H1 (cell line): Measurements from ENCODE around the gene ZNF660. TPM values are rescaled to one million over a fixed set of nuclear protein-coding genes. Genes with fewer than 3 reads are reported as not detected.

Experiments
- CTCF ChIA-PET: fragments of 300-600 bp; sonication (Branson Sonifier 250); formaldehyde crosslinking; loops from one replicate; lab custom pipeline; 2021; ENCODE audit not compliant: partially characterized antibody; lab: Charles Lee
- POLR2A ChIA-PET: fragments of 300-600 bp; sonication (Branson Sonifier 250); formaldehyde crosslinking; loops from one replicate; lab custom pipeline; 2021; ENCODE audit warnings: inconsistent platforms; ENCODE audit not compliant: partially characterized antibody; lab: Charles Lee
- DNase-seq, 2 experiments: peaks; one replicate each; pipeline versions ENCODE4 v3.0.0 to v3.0.0-alpha.2; 2010 to 2022; ENCODE audit warnings: low spot score in 2 of 2, low read depth in 1 of 2, mixed read lengths in 1 of 2
- FAIRE-seq: peaks from 2 replicates; lab custom pipeline; 2011; peaks lifted over from hg19 to GRCh38; lab: Jason Lieb, UNC
- H2AFZ ChIP-seq: 2 replicates; pipeline ENCODE4 v1.8.1; 2012; ENCODE audit warnings: low read length, inconsistent platforms
- H2AK5ac ChIP-seq: 2 replicates; pipeline ENCODE4 v1.6.1; 2013; ENCODE audit warnings: low read depth, low read length
- H2BK120ac ChIP-seq: replicated peaks from 2 replicates; pipeline ENCODE3; 2013; ENCODE audit warnings: low read depth, low read length, inconsistent platforms
- H2BK12ac ChIP-seq: 2 replicates; pipeline ENCODE4 v1.6.1; 2013; ENCODE audit warnings: low read depth, low read length
- H2BK15ac ChIP-seq: 2 replicates; pipeline ENCODE4 v1.6.1; 2013; ENCODE audit warnings: low read length
- H2BK20ac ChIP-seq: 2 replicates; pipeline ENCODE4 v1.6.1; 2013; ENCODE audit warnings: low read length
- H2BK5ac ChIP-seq: 2 replicates; pipeline ENCODE4 v1.6.1; 2013; ENCODE audit warnings: low read depth, low read length
- H3K14ac ChIP-seq: 2 replicates; pipeline ENCODE4 v1.6.1; 2013; ENCODE audit warnings: inconsistent platforms; ENCODE audit not compliant: insufficient read length
- H3K18ac ChIP-seq: 2 replicates; pipeline ENCODE4 v1.6.1; 2013; ENCODE audit warnings: low read length; ENCODE audit errors: extremely low read depth
- H3K23ac ChIP-seq: 2 replicates; pipeline ENCODE4 v1.6.1; 2013; ENCODE audit warnings: inconsistent platforms; ENCODE audit not compliant: insufficient read length
- H3K23me2 ChIP-seq: 2 replicates; pipeline ENCODE4 v1.6.1; 2013; ENCODE audit warnings: low read depth, low read length
- H3K27ac ChIP-seq: 2 replicates; pipeline ENCODE4 v1.6.1; 2011; ENCODE audit warnings: low read depth, low read length, inconsistent platforms
- H3K27me3 ChIP-seq, 4 experiments: replicated peaks in 1 of 4; 1 replicate in 1 of 4; 2 replicates in 3 of 4; pipeline versions ENCODE4 v1.6.1 to v1.8.1; 2011 to 2013; ENCODE audit warnings: low read length in 3 of 4, mild to moderate bottlenecking in 3 of 4, inconsistent platforms in 2 of 4, mixed read lengths in 2 of 4, moderate library complexity in 1 of 4; ENCODE audit not compliant: control insufficient read depth in 3 of 4, insufficient read depth in 3 of 4; ENCODE audit errors: extremely low read depth in 1 of 4
- H3K36me3 ChIP-seq, 4 experiments: 2 replicates each; pipeline versions ENCODE4 v1.6.1 to v1.8.1; 2011 to 2013; ENCODE audit warnings: mild to moderate bottlenecking in 4 of 4, low read length in 3 of 4, moderate library complexity in 2 of 4, control low read depth in 1 of 4, inconsistent platforms in 1 of 4; ENCODE audit not compliant: insufficient read depth in 4 of 4, control insufficient read depth in 2 of 4
- H3K4ac ChIP-seq: replicated peaks from 2 replicates; pipeline ENCODE3; 2013; ENCODE audit warnings: low read length, low read depth, mixed read lengths, inconsistent platforms; ENCODE audit not compliant: insufficient read length
- H3K4me1 ChIP-seq, 4 experiments: replicated peaks in 1 of 4; 1 replicate in 1 of 4; 2 replicates in 3 of 4; pipeline versions ENCODE4 v1.6.1 to v1.8.1; 2011 to 2013; ENCODE audit warnings: low read length in 3 of 4, inconsistent platforms in 2 of 4, mixed read lengths in 1 of 4; ENCODE audit not compliant: insufficient read depth in 4 of 4, control insufficient read depth in 3 of 4
- H3K4me2 ChIP-seq, 2 experiments: 2 replicates each; pipeline versions ENCODE4 v1.6.1 to v1.8.1; 2011 to 2013; ENCODE audit warnings: low read depth in 2 of 2, low read length in 2 of 2, control low read depth in 1 of 2, inconsistent platforms in 1 of 2, mild to moderate bottlenecking in 1 of 2; ENCODE audit not compliant: insufficient read depth in 1 of 2
- H3K4me3 ChIP-seq, 4 experiments: fragments of 200-600, 300-600 bp in 1 of 4; sonication (generic), shearing (Covaris generic), sonication (Bioruptor Twin) in 1 of 4; 2 replicates each; pipeline versions ENCODE4 v1.5.1 to v1.8.1; 2011 to 2016; ENCODE audit warnings: low read length in 4 of 4, low read depth in 3 of 4, control low read depth in 2 of 4, inconsistent platforms in 2 of 4, mild to moderate bottlenecking in 2 of 4, mixed read lengths in 1 of 4, moderate library complexity in 1 of 4; ENCODE audit not compliant: insufficient read depth in 2 of 4; ENCODE audit errors: extremely low read depth in 1 of 4
- H3K56ac ChIP-seq: replicated peaks from 2 replicates; pipeline ENCODE3; 2013; ENCODE audit warnings: low read depth, mild to moderate bottlenecking, mixed read lengths, low read length, inconsistent platforms; ENCODE audit not compliant: insufficient read length
- H3K79me1 ChIP-seq: 2 replicates; pipeline ENCODE4 v1.6.1; 2013; ENCODE audit warnings: low read depth, low read length, control low read depth
- H3K79me2 ChIP-seq, 2 experiments: 2 replicates each; pipeline versions ENCODE4 v1.6.1 to v1.8.1; 2012 to 2013; ENCODE audit warnings: low read length in 2 of 2, mild to moderate bottlenecking in 2 of 2, inconsistent platforms in 1 of 2; ENCODE audit not compliant: insufficient read depth in 2 of 2, control insufficient read depth in 1 of 2
- H3K9ac ChIP-seq, 4 experiments: replicated peaks in 1 of 4; 1 replicate in 1 of 4; 2 replicates in 3 of 4; pipeline versions ENCODE4 v1.6.1 to v1.8.1; 2011 to 2013; ENCODE audit warnings: low read depth in 3 of 4, low read length in 3 of 4, control low read depth in 2 of 4, mild to moderate bottlenecking in 2 of 4, moderate library complexity in 2 of 4, inconsistent platforms in 1 of 4; ENCODE audit errors: extremely low read depth in 1 of 4
- H3K9me3 ChIP-seq, 2 experiments: 2 replicates each; pipeline versions ENCODE4 v1.6.1 to v1.8.1; 2012 to 2013; ENCODE audit warnings: mild to moderate bottlenecking in 2 of 2, moderate library complexity in 2 of 2, control low read depth in 1 of 2, inconsistent platforms in 1 of 2, low read depth in 1 of 2, low read length in 1 of 2, mixed read lengths in 1 of 2; ENCODE audit not compliant: insufficient read depth in 2 of 2
- H4K20me1 ChIP-seq, 2 experiments: replicated peaks in 1 of 2; 2 replicates each; pipeline versions ENCODE3 to v1.8.1; 2011 to 2013; ENCODE audit warnings: inconsistent platforms in 2 of 2, low read length in 2 of 2, mild to moderate bottlenecking in 1 of 2; ENCODE audit not compliant: insufficient read depth in 2 of 2, control insufficient read depth in 1 of 2
- H4K5ac ChIP-seq: 2 replicates; pipeline ENCODE4 v1.6.1; 2013; ENCODE audit warnings: low read length, low read depth, mixed read lengths, inconsistent platforms; ENCODE audit not compliant: insufficient read length
- H4K8ac ChIP-seq: 2 replicates; pipeline ENCODE4 v1.8.0; 2013; ENCODE audit warnings: mild to moderate bottlenecking, moderate library complexity, low read length, inconsistent platforms; ENCODE audit not compliant: insufficient read depth; ENCODE audit errors: extremely low read depth
- H4K91ac ChIP-seq: replicated peaks from 2 replicates; pipeline ENCODE3; 2013; ENCODE audit warnings: low read length, mixed read lengths, inconsistent platforms; ENCODE audit not compliant: insufficient read length
- CTCF ChIP-seq, 3 experiments: IDR thresholded peaks; 1 replicate in 2 of 3; 2 replicates in 1 of 3; pipeline versions ENCODE4 v1.5.1 to v1.6.1; 2011; ENCODE audit warnings: low read length in 3 of 3, mild to moderate bottlenecking in 3 of 3, inconsistent platforms in 2 of 3, low read depth in 1 of 3, moderate library complexity in 1 of 3; ENCODE audit not compliant: insufficient read depth in 1 of 3; ENCODE audit errors: control extremely low read depth in 1 of 3
- EGR1 ChIP-seq: IDR thresholded peaks from 2 replicates; pipeline ENCODE4 v1.6.1; 2011; ENCODE audit warnings: low read depth, low read length, borderline replicate concordance
- EZH2 ChIP-seq: fragments of 200-600 bp; sonication (generic); IDR thresholded peaks from 2 replicates; pipeline ENCODE4 v1.7.1; 2012; ENCODE audit warnings: low read depth, mild to moderate bottlenecking, moderate library complexity, low read length, inconsistent platforms; ENCODE audit not compliant: severe bottlenecking
- GTF2F1 ChIP-seq: IDR thresholded peaks from 2 replicates; pipeline ENCODE4 v1.6.1; 2012; ENCODE audit warnings: low read depth, low read length, improper control_type of control experiment, borderline replicate concordance
- HDAC6 ChIP-seq: IDR thresholded peaks from one replicate; pipeline ENCODE4 v1.7.1; 2012; ENCODE audit warnings: low read depth, mild to moderate bottlenecking, inconsistent platforms, low read length, moderate library complexity
- JUN ChIP-seq: IDR thresholded peaks from 2 replicates; pipeline ENCODE4 v1.6.1; 2011; ENCODE audit warnings: low read depth, mild to moderate bottlenecking, improper control_type of control experiment, low read length
- KDM4A ChIP-seq: IDR thresholded peaks from one replicate; pipeline ENCODE4 v1.7.1; 2012; ENCODE audit warnings: low read depth, mild to moderate bottlenecking, moderate library complexity, low read length, inconsistent platforms; ENCODE audit not compliant: severe bottlenecking
- RAD21 ChIP-seq, 2 experiments: IDR thresholded peaks in 1 of 2; conservative IDR thresholded peaks in 1 of 2; 2 replicates each; pipeline ENCODE4 v1.6.1; 2011; ENCODE audit warnings: low read depth in 2 of 2, low read length in 2 of 2, improper control_type of control experiment in 1 of 2, inconsistent platforms in 1 of 2, mild to moderate bottlenecking in 1 of 2, moderate library complexity in 1 of 2
- SAP30 ChIP-seq: fragments of 300-600 bp; sonication (generic); IDR thresholded peaks from 2 replicates; pipeline ENCODE4 v1.7.1; 2012; ENCODE audit warnings: low read length, moderate library complexity, mild to moderate bottlenecking, inconsistent platforms; ENCODE audit not compliant: insufficient read depth, insufficient replicate concordance
- SP4 ChIP-seq: IDR thresholded peaks from 2 replicates; pipeline ENCODE4 v1.6.1; 2012; ENCODE audit warnings: low read length, inconsistent platforms
- SRF ChIP-seq: IDR thresholded peaks from 2 replicates; pipeline ENCODE4 v1.6.1; 2011; ENCODE audit warnings: mild to moderate bottlenecking, low read depth, low read length, moderate library complexity
- ZNF274 ChIP-seq: IDR thresholded peaks from 2 replicates; pipeline ENCODE4 v1.7.0; 2012; ENCODE audit warnings: low read length, borderline replicate concordance; ENCODE audit errors: extremely low read depth
- polyA plus RNA-seq, 7 experiments: library from polyadenylated mRNA; depleted of rRNA in 3 of 7; stranded (reverse) in 5 of 7; unstranded in 2 of 7; fragments of >200 nt in 5 of 7; fragments of 200-250 nt in 2 of 7; gene quantifications; 1 replicate in 5 of 7; 2 replicates in 1 of 7; 4 replicates in 1 of 7; pipeline versions ENCODE4 v1.2.1 to v1.2.3, GENCODE V29; 2011 to 2013; ENCODE audit warnings: missing spikeins in 2 of 7, mixed read lengths in 2 of 7
- total RNA-seq: library from RNA; stranded (reverse); fragmentation: NEBNext Ultra II Directional; extraction: Animal tissue kit (Norgen Biotek cat#: 25700); gene quantifications from 2 replicates; pipeline ENCODE4 v1.2.1, GENCODE V29; 2021

ZNF660 gene
- total and polyA plus RNA-seq, 2 of the 8 experiments (the other 6 are each of a cell fraction or from before 2014, with no cell fraction given), result 3.1 to 13.0 TPM

- Histone ChIP-seq H3K23me2 (no peaks in the 10 kb centered on the region), H3K4me2 (no peak overlapping the region), H2AK5ac (no peak overlapping the region), H3K9me3 (peaks cover 6 to 7% of the 10 kb centered on the region in 2 experiments; a peak in 3 of 4 replicates), H3K27me3 (no peaks in the 10 kb centered on the region), H2BK120ac (no peak overlapping the region), H2BK15ac (no peak overlapping the region), H2AFZ (no peak overlapping the region), H3K4ac (no peak overlapping the region), H3K27ac (no peak overlapping the region), H3K36me3 (no peaks in the 10 kb centered on the region), H2BK5ac (no peak overlapping the region), H3K4me3 (no peak overlapping the region), H3K14ac (no peak overlapping the region), H4K5ac (no peak overlapping the region), H2BK20ac (no peak overlapping the region), H3K56ac (no peak overlapping the region), H3K23ac (no peak overlapping the region), H3K9ac (no peak overlapping the region), H4K91ac (no peak overlapping the region), H4K8ac (no peak overlapping the region), H4K20me1 (no peaks in the 10 kb centered on the region), H2BK12ac (no peak overlapping the region), H3K79me1 (no peaks in the 10 kb centered on the region), H3K4me1 (no peaks in the 10 kb centered on the region), H3K79me2 (no peaks in the 10 kb centered on the region), H3K18ac (no peak overlapping the region)
- FAIRE-seq, result no peak
- DNase-seq, result no peak
- ChIA-PET POLR2A (no interaction called here), CTCF (no interaction called here)
- no peak for TF ChIP-seq HDAC6
- TF ChIP-seq SAP30, result no peak
- no peak for TF ChIP-seq EZH2
- no peak for TF ChIP-seq KDM4A
- no peak for TF ChIP-seq SP4
- no peak for TF ChIP-seq RAD21 (IDR thresholded peaks at IDR 0.05 in 1 of 2, conservative IDR thresholded peaks at IDR 0.05 in 1 of 2; ENCODE audit: low read depth in 2 of 2, low read length in 2 of 2)
- TF ChIP-seq CTCF (IDR thresholded peaks at IDR 0.05; ENCODE audit: control extremely low read depth in 1 of 3, insufficient read depth in 1 of 3, low read depth in 1 of 3, low read length in 3 of 3), result no peak
- no peak for TF ChIP-seq GTF2F1
- no peak for TF ChIP-seq ZNF274
- TF ChIP-seq JUN, result no peak
- no peak for TF ChIP-seq EGR1
- TF ChIP-seq SRF, result no peak
Measured at GRCh38 chr3:44612678-44613077, 27.9 kb downstream of the ZNF660 start.
